Ishikawa (cell line): ENCODE data around the gene MAN1A2.

Source experiments
- CEBPB ChIP-seq: IDR thresholded peaks from 2 replicates; pipeline ENCODE4 v1.6.1; 2012
- CREB1 ChIP-seq: IDR thresholded peaks from 2 replicates; pipeline ENCODE4 v1.6.1; 2012; ENCODE audit warnings: low read depth
- EGR1 ChIP-seq: IDR thresholded peaks from 2 replicates; pipeline ENCODE4 v1.6.1; 2012
- EP300 ChIP-seq: IDR thresholded peaks from 2 replicates; pipeline ENCODE4 v1.6.1; 2012; ENCODE audit warnings: borderline replicate concordance
- FOXM1 ChIP-seq: IDR thresholded peaks from 2 replicates; pipeline ENCODE4 v1.6.1; 2012; ENCODE audit warnings: low read depth, borderline replicate concordance
- NFIC ChIP-seq: IDR thresholded peaks from 2 replicates; pipeline ENCODE4 v1.6.1; 2012
- RAD21 ChIP-seq: IDR thresholded peaks from 2 replicates; pipeline ENCODE4 v1.6.1; 2012; ENCODE audit warnings: low read depth
- TAF1 ChIP-seq: IDR thresholded peaks from 2 replicates; pipeline ENCODE4 v1.6.1; 2012; ENCODE audit warnings: low read depth, mild to moderate bottlenecking
- TCF12 ChIP-seq: IDR thresholded peaks from 2 replicates; pipeline ENCODE4 v1.6.1; 2012; ENCODE audit warnings: low read depth
- TEAD4 ChIP-seq: IDR thresholded peaks from 2 replicates; pipeline ENCODE4 v1.6.1; 2012
- YY1 ChIP-seq: IDR thresholded peaks from 2 replicates; pipeline ENCODE4 v1.6.1; 2012; ENCODE audit warnings: low read depth
- ZBTB7A ChIP-seq: IDR thresholded peaks from 2 replicates; pipeline ENCODE4 v1.6.1; 2012; ENCODE audit warnings: low read depth
- TF ChIP-seq, protein P1 (sequence below): IDR thresholded peaks from 2 replicates; pipeline ENCODE4 v1.6.1; 2012
- TF ChIP-seq, protein P2 (sequence below): IDR thresholded peaks from 2 replicates; pipeline ENCODE4 v1.6.1; 2012
- TF ChIP-seq, protein P3 (sequence below): IDR thresholded peaks from 2 replicates; pipeline ENCODE4 v1.6.1; 2012; ENCODE audit warnings: low read depth, mild to moderate bottlenecking

MAN1A2 gene

DNA sequence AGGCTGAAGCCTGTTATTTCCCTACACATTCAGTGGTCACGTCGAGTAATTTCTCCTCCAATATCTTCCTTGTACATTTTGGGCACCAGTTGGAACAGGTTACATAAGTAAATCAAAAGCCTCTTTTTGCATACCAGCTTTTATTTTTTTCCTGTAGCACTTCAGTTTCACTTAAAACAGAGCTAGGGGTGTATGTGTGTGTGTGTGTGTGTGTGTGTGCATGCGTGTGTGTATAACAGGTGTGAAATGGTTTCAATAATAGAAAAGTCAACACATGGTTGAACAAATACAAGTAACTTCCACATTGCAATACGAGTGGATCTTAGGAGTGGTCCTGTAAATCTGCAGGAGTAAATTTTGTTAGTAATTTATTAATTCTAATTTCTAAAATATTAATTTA, 3.0 kb upstream of the MAN1A2 start:
- no peak for TF ChIP-seq CEBPB
- no peak for TF ChIP-seq TEAD4
- TF ChIP-seq FOXM1: no peak

GRCh38 chr1:117365350-117366176, 1.7 kb upstream of the MAN1A2 start:
- TF ChIP-seq EP300 (no peak), FOXM1 (no peak), TCF12 (no peak), RAD21 (no peak), YY1 (no peak), TAF1 (no peak), CREB1 (no peak), ZBTB7A (no peak), TEAD4 (no peak)
- TF ChIP-seq, protein P1, sequence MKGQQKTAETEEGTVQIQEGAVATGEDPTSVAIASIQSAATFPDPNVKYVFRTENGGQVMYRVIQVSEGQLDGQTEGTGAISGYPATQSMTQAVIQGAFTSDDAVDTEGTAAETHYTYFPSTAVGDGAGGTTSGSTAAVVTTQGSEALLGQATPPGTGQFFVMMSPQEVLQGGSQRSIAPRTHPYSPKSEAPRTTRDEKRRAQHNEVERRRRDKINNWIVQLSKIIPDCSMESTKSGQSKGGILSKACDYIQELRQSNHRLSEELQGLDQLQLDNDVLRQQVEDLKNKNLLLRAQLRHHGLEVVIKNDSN: no peak
- TF ChIP-seq, protein P2, sequence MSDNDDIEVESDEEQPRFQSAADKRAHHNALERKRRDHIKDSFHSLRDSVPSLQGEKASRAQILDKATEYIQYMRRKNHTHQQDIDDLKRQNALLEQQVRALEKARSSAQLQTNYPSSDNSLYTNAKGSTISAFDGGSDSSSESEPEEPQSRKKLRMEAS: no peak
- TF ChIP-seq, protein P3, sequence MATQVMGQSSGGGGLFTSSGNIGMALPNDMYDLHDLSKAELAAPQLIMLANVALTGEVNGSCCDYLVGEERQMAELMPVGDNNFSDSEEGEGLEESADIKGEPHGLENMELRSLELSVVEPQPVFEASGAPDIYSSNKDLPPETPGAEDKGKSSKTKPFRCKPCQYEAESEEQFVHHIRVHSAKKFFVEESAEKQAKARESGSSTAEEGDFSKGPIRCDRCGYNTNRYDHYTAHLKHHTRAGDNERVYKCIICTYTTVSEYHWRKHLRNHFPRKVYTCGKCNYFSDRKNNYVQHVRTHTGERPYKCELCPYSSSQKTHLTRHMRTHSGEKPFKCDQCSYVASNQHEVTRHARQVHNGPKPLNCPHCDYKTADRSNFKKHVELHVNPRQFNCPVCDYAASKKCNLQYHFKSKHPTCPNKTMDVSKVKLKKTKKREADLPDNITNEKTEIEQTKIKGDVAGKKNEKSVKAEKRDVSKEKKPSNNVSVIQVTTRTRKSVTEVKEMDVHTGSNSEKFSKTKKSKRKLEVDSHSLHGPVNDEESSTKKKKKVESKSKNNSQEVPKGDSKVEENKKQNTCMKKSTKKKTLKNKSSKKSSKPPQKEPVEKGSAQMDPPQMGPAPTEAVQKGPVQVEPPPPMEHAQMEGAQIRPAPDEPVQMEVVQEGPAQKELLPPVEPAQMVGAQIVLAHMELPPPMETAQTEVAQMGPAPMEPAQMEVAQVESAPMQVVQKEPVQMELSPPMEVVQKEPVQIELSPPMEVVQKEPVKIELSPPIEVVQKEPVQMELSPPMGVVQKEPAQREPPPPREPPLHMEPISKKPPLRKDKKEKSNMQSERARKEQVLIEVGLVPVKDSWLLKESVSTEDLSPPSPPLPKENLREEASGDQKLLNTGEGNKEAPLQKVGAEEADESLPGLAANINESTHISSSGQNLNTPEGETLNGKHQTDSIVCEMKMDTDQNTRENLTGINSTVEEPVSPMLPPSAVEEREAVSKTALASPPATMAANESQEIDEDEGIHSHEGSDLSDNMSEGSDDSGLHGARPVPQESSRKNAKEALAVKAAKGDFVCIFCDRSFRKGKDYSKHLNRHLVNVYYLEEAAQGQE: no peak

DNA sequence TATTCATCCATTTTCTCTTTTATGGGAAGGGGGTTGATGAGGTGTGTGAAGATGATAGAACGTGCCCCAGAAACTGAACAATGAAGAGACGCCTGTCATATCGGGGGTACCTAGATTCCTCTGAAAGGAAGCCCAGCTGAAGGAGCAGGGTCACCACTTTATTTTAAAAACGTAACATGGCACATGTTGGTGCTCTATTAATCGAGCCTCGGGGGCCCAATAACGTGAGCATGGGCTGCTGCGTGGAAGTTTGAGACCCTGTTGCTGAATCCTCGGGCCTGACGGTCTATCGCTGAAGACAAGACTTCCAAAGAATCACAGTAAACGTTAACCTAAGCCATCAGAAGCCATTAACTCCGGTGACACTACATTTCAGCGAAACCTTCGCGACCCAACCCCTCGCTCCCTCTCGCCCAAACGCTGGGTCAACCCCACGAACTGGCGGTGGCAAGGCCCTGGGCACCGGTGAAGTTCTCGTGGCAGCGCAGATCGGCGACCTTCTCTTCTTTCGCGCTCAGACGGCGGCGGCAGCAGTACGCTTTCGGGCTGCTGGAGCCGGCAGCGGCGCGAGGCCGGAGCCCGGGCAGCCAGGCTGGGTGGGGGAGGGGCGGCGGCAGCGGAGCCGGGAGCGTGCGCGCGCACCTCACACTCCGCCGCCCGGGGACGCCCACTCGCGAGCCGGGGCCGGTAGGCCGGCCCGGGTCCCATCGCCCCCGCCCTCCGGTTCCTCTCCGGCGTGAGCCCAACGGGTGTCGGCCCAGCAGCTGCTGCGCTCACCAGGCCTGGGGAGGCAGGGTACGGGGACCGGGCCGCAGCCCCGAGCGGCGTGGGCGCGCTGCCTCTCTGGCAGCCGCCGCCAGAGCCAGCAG, 838 bp upstream of the MAN1A2 start:
- TF ChIP-seq RAD21: no peak; the same call in 1 of the 2 replicates
- TF ChIP-seq, protein P2: peak; percentile 60
- TF ChIP-seq TAF1: peak; percentile 56
- TF ChIP-seq EGR1: peak; percentile 63; the same call in 1 of the 2 replicates
- 0 out of 2 replicates have a peak, but pooled peaks have one; percentile 8 for TF ChIP-seq YY1

GRCh38 chr1:117368116-117369108, 1.2 kb downstream of the MAN1A2 start:
- TF ChIP-seq EGR1 (no peak), ZBTB7A (no peak), FOXM1 (no peak), CREB1 (no peak), TEAD4 (no peak)
- TF ChIP-seq, protein P2: no peak

GRCh38 chr1:117370071-117370470, 2.8 kb downstream of the MAN1A2 start:
- TF ChIP-seq CEBPB: no peak
- TF ChIP-seq NFIC: no peak
- TF ChIP-seq, protein P2: no peak
- no peak for TF ChIP-seq ZBTB7A
- TF ChIP-seq, protein P1: no peak
- TF ChIP-seq EGR1: no peak
- TF ChIP-seq TAF1: no peak
- TF ChIP-seq CREB1: no peak
- no peak for TF ChIP-seq FOXM1
- no peak for TF ChIP-seq TEAD4
- no peak for TF ChIP-seq EP300
- TF ChIP-seq, protein P3: no peak
- TF ChIP-seq RAD21: no peak
- TF ChIP-seq TCF12: no peak
- TF ChIP-seq YY1: no peak
